IMR-90 (cell line): ENCODE data around the gene GOLGA8R. TPM values are rescaled to one million over a fixed set of nuclear protein-coding genes. Genes with fewer than 3 reads are reported as not detected.
"Not testable (repeated sequence)": the region's sequence is repeated elsewhere in the genome, so short reads cannot be mapped to it uniquely, and the experiment has no call there.

Source experiments
- ATAC-seq: fragments of 200-7000 bp; cut with Tn5 transposase; 2 replicates; pipeline ENCODE4 v1.9.1; 2020; ENCODE audit warnings: low read depth, mild to moderate bottlenecking, moderate library complexity
- BruUV-seq: library from RNA; stranded (reverse); fragments of 400-500 nt; replicated peaks from 2 replicates; lab custom pipeline; 2021; lab: Mats Ljungman, UMichigan
- CTCF ChIA-PET: fragments of 300-600 bp; formaldehyde crosslinking; extraction: SDS; loops from one replicate; lab custom pipeline; 2021; ENCODE audit warnings: antibody characterized with exemption; lab: Yijun Ruan, JAX
- POLR2A ChIA-PET: fragments of 300-600 bp; sonication (Branson Sonifier 250); formaldehyde crosslinking; loops from one replicate; lab custom pipeline; 2022; ENCODE audit warnings: antibody characterized with exemption; ENCODE audit not compliant: unreplicated experiment; lab: Charles Lee
- DNase-seq: peaks from one replicate; pipeline ENCODE4 v3.0.0; 2013
- H2AFZ ChIP-seq: replicated peaks from 2 replicates; pipeline ENCODE3; 2013; ENCODE audit warnings: low read length, mild to moderate bottlenecking; ENCODE audit not compliant: poor library complexity
- H2AK5ac ChIP-seq: 2 replicates; pipeline ENCODE4 v1.6.1; 2013; ENCODE audit warnings: low read depth, low read length, inconsistent platforms
- H2AK9ac ChIP-seq: replicated peaks from 2 replicates; pipeline ENCODE3; 2013; ENCODE audit warnings: mild to moderate bottlenecking, low read depth, low read length, moderate library complexity; ENCODE audit not compliant: poor library complexity
- H2BK120ac ChIP-seq: 2 replicates; pipeline ENCODE4 v1.6.1; 2013; ENCODE audit warnings: low read depth, low read length, inconsistent platforms
- H2BK15ac ChIP-seq: 3 replicates; pipeline ENCODE4 v1.6.1; 2013; ENCODE audit warnings: low read depth, low read length, inconsistent platforms
- H2BK20ac ChIP-seq: 2 replicates; pipeline ENCODE4 v1.6.1; 2013; ENCODE audit warnings: low read depth, mild to moderate bottlenecking, inconsistent platforms, low read length, moderate library complexity
- H2BK5ac ChIP-seq: 2 replicates; pipeline ENCODE4 v1.6.1; 2013; ENCODE audit warnings: mild to moderate bottlenecking, low read depth, low read length, inconsistent platforms; ENCODE audit not compliant: poor library complexity, severe bottlenecking
- H3K14ac ChIP-seq: replicated peaks from 2 replicates; pipeline ENCODE4 v1.6.1; 2013; ENCODE audit warnings: low read depth, low read length, inconsistent platforms
- H3K18ac ChIP-seq: 2 replicates; pipeline ENCODE4 v1.6.1; 2013; ENCODE audit warnings: low read depth, low read length, control low read depth
- H3K23ac ChIP-seq: 2 replicates; pipeline ENCODE4 v1.6.1; 2013; ENCODE audit warnings: low read depth, low read length, inconsistent platforms
- H3K27ac ChIP-seq: 2 replicates; pipeline ENCODE4 v1.5.1; 2013; ENCODE audit warnings: mild to moderate bottlenecking, control low read depth, low read length; ENCODE audit not compliant: insufficient read depth
- H3K27me3 ChIP-seq: 2 replicates; pipeline ENCODE4 v1.6.1; 2013; ENCODE audit warnings: low read length; ENCODE audit not compliant: control insufficient read depth, insufficient read depth
- H3K36me3 ChIP-seq: 2 replicates; pipeline ENCODE4 v1.6.1; 2013; ENCODE audit warnings: low read length, mixed read lengths; ENCODE audit not compliant: control insufficient read depth, insufficient read depth
- H3K4ac ChIP-seq: 2 replicates; pipeline ENCODE4 v1.6.1; 2013; ENCODE audit warnings: low read depth, low read length, inconsistent platforms
- H3K4me1 ChIP-seq: 2 replicates; pipeline ENCODE4 v1.6.1; 2013; ENCODE audit warnings: low read length, mixed read lengths; ENCODE audit not compliant: control insufficient read depth, insufficient read depth
- H3K4me2 ChIP-seq: 2 replicates; pipeline ENCODE4 v1.6.1; 2013; ENCODE audit warnings: low read depth, mild to moderate bottlenecking, control low read depth, low read length, moderate library complexity
- H3K4me3 ChIP-seq: 2 replicates; pipeline ENCODE4 v1.5.1; 2013; ENCODE audit warnings: low read depth, mild to moderate bottlenecking, control low read depth, low read length, moderate library complexity; ENCODE audit not compliant: insufficient read depth
- H3K56ac ChIP-seq: 2 replicates; pipeline ENCODE4 v1.6.1; 2013; ENCODE audit warnings: low read length, inconsistent platforms; ENCODE audit not compliant: insufficient read depth; ENCODE audit errors: extremely low read depth
- H3K79me1 ChIP-seq, 2 experiments: 2 replicates each; pipeline ENCODE4 v1.6.1; 2013; ENCODE audit warnings: low read length in 2 of 2, inconsistent platforms in 1 of 2, low read depth in 1 of 2
- H3K9ac ChIP-seq: 2 replicates; pipeline ENCODE4 v1.6.1; 2013; ENCODE audit warnings: low read depth, low read length, control low read depth
- H3K9me1 ChIP-seq: 2 replicates; pipeline ENCODE4 v1.6.1; 2013; ENCODE audit warnings: low read length, inconsistent platforms; ENCODE audit not compliant: insufficient read depth
- H3K9me3 ChIP-seq: 2 replicates; pipeline ENCODE4 v1.6.1; 2013; ENCODE audit warnings: low read length; ENCODE audit not compliant: control insufficient read depth, insufficient read depth
- H4K20me1 ChIP-seq: 2 replicates; pipeline ENCODE4 v1.6.1; 2013; ENCODE audit warnings: low read length, inconsistent platforms; ENCODE audit not compliant: insufficient read depth
- H4K5ac ChIP-seq: 2 replicates; pipeline ENCODE4 v1.6.1; 2013; ENCODE audit warnings: mild to moderate bottlenecking, low read depth, low read length, control low read depth
- H4K8ac ChIP-seq, 2 experiments: 2 replicates each; pipeline ENCODE4 v1.6.1; 2013; ENCODE audit warnings: low read depth in 2 of 2, low read length in 2 of 2, control low read depth in 1 of 2, inconsistent platforms in 1 of 2
- H4K91ac ChIP-seq: 2 replicates; pipeline ENCODE4 v1.6.1; 2013; ENCODE audit warnings: low read depth, low read length, inconsistent platforms; ENCODE audit not compliant: insufficient read depth
- WGBS, 2 experiments: methylation state at CpG; one replicate each; pipeline versions ENCODE4 v1.1.5 to v1.1.7; 2013; ENCODE audit warnings: missing lambda C conversion rate in 2 of 2; ENCODE audit not compliant: insufficient read length in 1 of 2; ENCODE audit errors: extremely low coverage in 2 of 2; 5-methylcytosine and 5-hydroxymethylcytosine counted together
- dilution Hi-C: fragments of 300-500 bp; cut with HindIII; formaldehyde crosslinking; loops from one replicate; pipeline ENCODE4 v1.14.3; 2018; ENCODE audit warnings: low sequenced_read_pairs; ENCODE audit not compliant: unreplicated experiment
- in situ Hi-C: fragments of 300-500 bp; cut with MboI; formaldehyde crosslinking; loops from 3 replicates; pipeline ENCODE4 v1.14.3; 2019; ENCODE audit warnings: low sequenced_read_pairs, inconsistent platforms, mixed read lengths
- intact Hi-C: fragments of 100-400 bp; cut with micrococcal nuclease; formaldehyde crosslinking; loops from 2 replicates; pipeline ENCODE4 v1.10.0; 2022
- polyA plus RNA-seq, 3 experiments: library from polyadenylated mRNA; depleted of rRNA; stranded (reverse); fragments of >200 nt; gene quantifications; 2 replicates each; pipeline ENCODE4 v1.2.3, GENCODE V29; 2012; ENCODE audit warnings: low replicate concordance in 1 of 3
- total RNA-seq: library from RNA; depleted of rRNA; stranded (reverse); fragments of >200 nt; gene quantifications from 2 replicates; pipeline ENCODE4 v1.2.3, GENCODE V29; 2012

GOLGA8R gene
- total and polyA plus RNA-seq, 2 of the 4 experiments (the other 2 are of a cell fraction), result 0.72 to 1.4 TPM

GRCh38 chr15:30361404-30361803 lies 52.7 kb downstream of the GOLGA8R start:
- intact Hi-C loops, H3K9me1 ChIP-seq, CTCF ChIA-PET, dilution Hi-C loops, H2BK5ac ChIP-seq, DNase-seq, H2BK15ac ChIP-seq, H3K4me2 ChIP-seq, H3K23ac ChIP-seq, H3K4me1 ChIP-seq, ATAC-seq, H3K9ac ChIP-seq, POLR2A ChIA-PET, H3K56ac ChIP-seq, H3K27me3 ChIP-seq, H3K14ac ChIP-seq, H4K91ac ChIP-seq, H3K9me3 ChIP-seq, H3K4me3 ChIP-seq, H4K8ac ChIP-seq, H2BK20ac ChIP-seq, H3K4ac ChIP-seq, H4K5ac ChIP-seq, H2AK9ac ChIP-seq, H2BK120ac ChIP-seq, H3K79me1 ChIP-seq, H3K27ac ChIP-seq, H3K18ac ChIP-seq, H2AFZ ChIP-seq, H2AK5ac ChIP-seq, H4K20me1 ChIP-seq, BruUV-seq, H3K36me3 ChIP-seq, in situ Hi-C loops: not testable (repeated sequence)
- no CpG with 5 or more reads among the region's 5 CpGs for WGBS, 2 experiments

- no CpG with 5 or more reads among the region's 2 CpGs for WGBS, 2 experiments
- H4K8ac ChIP-seq, H2AK9ac ChIP-seq, H3K27me3 ChIP-seq, in situ Hi-C loops, H2BK120ac ChIP-seq, dilution Hi-C loops, H4K5ac ChIP-seq, H3K14ac ChIP-seq, H3K4me1 ChIP-seq, DNase-seq, H3K79me1 ChIP-seq, H3K4ac ChIP-seq, H4K91ac ChIP-seq, H2AK5ac ChIP-seq, CTCF ChIA-PET, H2AFZ ChIP-seq, ATAC-seq, H3K9ac ChIP-seq, POLR2A ChIA-PET, H2BK20ac ChIP-seq, H3K27ac ChIP-seq, H3K18ac ChIP-seq, H3K4me2 ChIP-seq, BruUV-seq, H3K23ac ChIP-seq, H2BK15ac ChIP-seq, H3K9me1 ChIP-seq, H3K36me3 ChIP-seq, H2BK5ac ChIP-seq, H3K56ac ChIP-seq, H4K20me1 ChIP-seq, H3K4me3 ChIP-seq, intact Hi-C loops, H3K9me3 ChIP-seq: not testable (repeated sequence)
These were observed 53.1 kb downstream of the GOLGA8R start for GRCh38 chr15:30360990-30361389.
